Left ventricle myocardium inferior (tissue), 1 donor: Measurements from ENCODE around the gene DIPK1B. TPM values are rescaled to one million over a fixed set of nuclear protein-coding genes. Genes with fewer than 3 reads are reported as not detected.
A peak's percentile ranks its signal among the peaks of the same experiment; 100 is the strongest.
"Not testable (repeated sequence)": the region's sequence is repeated elsewhere in the genome, so short reads cannot be mapped to it uniquely, and the experiment has no call there.

ENCODE experiments used
- DNase-seq: peaks from one replicate; pipeline ENCODE4 v3.0.0-alpha.2; 2020
- H3K27ac ChIP-seq: fragments of 200-600 bp; replicated peaks from 2 replicates; pipeline ENCODE4 v1.8.0; 2021
- H3K27me3 ChIP-seq: fragments of 200-600 bp; 2 replicates; pipeline ENCODE4 v1.8.0; 2021; ENCODE audit warnings: low read depth
- H3K36me3 ChIP-seq: fragments of 200-600 bp; 2 replicates; pipeline ENCODE4 v1.8.0; 2021
- H3K4me1 ChIP-seq: fragments of 200-600 bp; 2 replicates; pipeline ENCODE4 v1.8.0; 2021
- H3K4me3 ChIP-seq: fragments of 200-600 bp; 2 replicates; pipeline ENCODE4 v1.8.0; 2021; ENCODE audit warnings: mild to moderate bottlenecking, moderate library complexity
- H3K9me3 ChIP-seq: fragments of 200-600 bp; replicated peaks from 2 replicates; pipeline ENCODE4 v1.8.0; 2021
- CTCF ChIP-seq: fragments of 200-600 bp; IDR thresholded peaks from 2 replicates; pipeline ENCODE4 v1.8.0; 2021; ENCODE audit warnings: antibody characterized with exemption, mild to moderate bottlenecking, borderline replicate concordance
- intact Hi-C: fragments of 100-400 bp; cut with micrococcal nuclease; formaldehyde crosslinking; loops from one replicate; pipeline ENCODE4 v1.11.0; 2022
- total RNA-seq: library from RNA; stranded (reverse); fragmentation: NEBNext Ultra II Directional; extraction: Animal tissue kit (Norgen Biotek cat#: 25700); gene quantifications from one replicate; pipeline ENCODE4 v1.2.1, GENCODE V29; 2021
- donor health status: DM: no; HTN: yes; CAD: no; lungs with severe emphysema.

DIPK1B gene
- total RNA-seq, 1 donor from 2014 or later = 21.4 TPM

GRCh38 chr9:136760834-136761544, 48.6 kb downstream of the DIPK1B start:
- intact Hi-C loops, DNase-seq: not testable (repeated sequence)
- peak; percentile 60 for TF ChIP-seq CTCF

DNA sequence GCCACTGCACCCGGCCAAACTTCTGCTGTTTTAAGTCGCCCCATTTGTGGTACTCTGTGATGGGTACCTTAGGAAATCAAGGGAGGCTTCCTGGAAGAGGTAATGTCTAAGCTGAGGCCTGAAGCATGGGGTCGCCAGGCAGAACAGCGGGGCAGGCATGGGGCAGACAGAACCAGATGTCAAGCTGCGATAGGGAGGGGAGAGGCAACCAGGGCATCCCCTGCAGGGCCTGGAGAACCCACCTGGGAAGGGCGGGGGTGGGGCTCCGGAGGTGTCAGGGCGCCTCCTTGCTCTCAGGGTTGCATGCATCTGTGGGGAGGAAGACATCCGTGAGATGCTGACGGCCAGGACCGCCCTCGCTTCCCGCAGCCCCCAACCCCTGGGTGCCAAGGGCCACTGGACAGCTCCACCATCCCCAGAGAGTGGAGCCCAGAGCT, 49.2 kb downstream of the DIPK1B start:
- Histone ChIP-seq H3K4me3 (no peak overlapping the region), H3K4me1 (peaks cover 41% of the 10 kb centered on the region), H3K27me3 (peaks cover 28% of the 10 kb centered on the region), H3K9me3 (no peaks in the 10 kb centered on the region), H3K36me3 (no peaks in the 10 kb centered on the region), H3K27ac (no peak overlapping the region)
- DNase-seq = no peak
- no peak for TF ChIP-seq CTCF
- intact Hi-C loops = no loop called here

More at GRCh38 chr9:136760834-136761544, 48.6 kb downstream of the DIPK1B start:
- H3K27me3 ChIP-seq = peaks cover 28% of the 10 kb centered on the region
- H3K4me1 ChIP-seq = peaks cover 38% of the 10 kb centered on the region
- not testable (repeated sequence) for H3K9me3 ChIP-seq, H3K27ac ChIP-seq, H3K36me3 ChIP-seq, H3K4me3 ChIP-seq

- no peak overlapping the region for H3K4me3 ChIP-seq
- no peaks in the 10 kb centered on the region for H3K36me3 ChIP-seq
- TF ChIP-seq CTCF = no peak
- DNase-seq = no peak
- H3K27ac ChIP-seq = no peak overlapping the region
- H3K27me3 ChIP-seq = peaks cover 31% of the 10 kb centered on the region
- intact Hi-C loops = no loop called here
- H3K9me3 ChIP-seq = no peaks in the 10 kb centered on the region
- H3K4me1 ChIP-seq = peaks cover 41% of the 10 kb centered on the region
These were observed 49.9 kb downstream of the DIPK1B start for GRCh38 chr9:136762221-136762691.

DNA sequence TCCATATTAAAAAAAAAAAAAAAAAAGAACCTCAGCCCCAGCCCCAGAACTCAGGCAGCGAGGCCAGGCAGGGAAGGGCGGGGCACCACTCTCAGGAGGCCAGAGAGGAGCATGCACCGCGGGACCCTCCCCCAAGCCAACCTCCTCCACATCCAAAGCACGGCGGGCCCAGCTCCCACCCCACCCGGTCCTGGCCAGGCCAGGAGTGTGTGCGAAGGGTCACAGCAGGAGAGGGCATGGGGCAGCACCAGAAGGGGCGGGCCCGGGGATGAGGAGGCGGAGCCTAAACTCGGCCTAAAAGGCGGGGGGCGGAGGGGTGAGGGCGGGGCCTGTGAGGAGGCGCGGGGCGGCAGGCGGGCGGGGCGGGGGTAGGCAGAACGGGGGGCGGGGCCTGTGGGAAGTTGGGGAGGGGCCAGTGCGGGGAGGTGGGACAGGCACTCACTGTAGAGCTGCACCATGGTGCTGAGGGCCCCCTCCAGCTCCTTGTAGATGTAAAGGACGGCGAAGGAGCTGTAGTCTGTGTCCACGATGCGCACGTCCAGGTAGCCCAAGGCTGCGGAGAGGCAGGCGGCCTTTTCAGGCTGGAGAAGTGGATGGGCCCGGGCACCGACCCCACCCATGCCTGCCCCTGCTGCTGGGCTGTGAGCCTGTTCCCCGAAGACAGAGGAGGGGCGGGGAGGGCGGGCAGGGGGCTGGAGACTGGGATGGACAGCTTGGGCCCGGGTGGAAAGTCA, 50.7 kb downstream of the DIPK1B start:
- Histone ChIP-seq H3K27me3 (peaks cover 39% of the 10 kb centered on the region), H3K27ac (no peak overlapping the region), H3K4me3 (no peak overlapping the region), H3K36me3 (no peaks in the 10 kb centered on the region), H3K4me1 (peaks cover 41% of the 10 kb centered on the region), H3K9me3 (no peaks in the 10 kb centered on the region)
- TF ChIP-seq CTCF = no peak
- intact Hi-C loops = no loop called here
- DNase-seq = peak; percentile 54

DNA sequence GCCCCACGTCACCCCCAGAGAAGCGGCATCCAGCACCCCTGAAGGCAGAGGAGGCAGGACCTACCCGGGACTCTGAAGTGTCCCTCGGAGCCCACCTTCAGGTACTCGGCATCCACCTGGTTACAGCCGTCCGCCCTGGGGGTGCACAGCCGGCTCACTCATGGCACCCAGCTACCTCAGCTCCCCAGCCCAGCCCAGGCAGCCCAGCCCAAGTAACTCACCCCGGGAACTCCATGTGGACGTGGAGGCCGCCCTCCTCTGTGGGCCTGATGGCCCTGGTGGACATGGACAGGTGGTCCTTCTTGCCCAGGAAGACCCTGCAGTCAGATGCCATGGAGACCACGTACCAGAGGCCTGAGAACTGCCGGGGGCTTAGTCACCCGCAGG, 51.3 kb downstream of the DIPK1B start:
- H3K4me3 ChIP-seq = no peak overlapping the region
- TF ChIP-seq CTCF = no peak
- no peaks in the 10 kb centered on the region for H3K36me3 ChIP-seq
- no peaks in the 10 kb centered on the region for H3K9me3 ChIP-seq
- intact Hi-C loops = no loop called here
- peaks cover 41% of the 10 kb centered on the region for H3K4me1 ChIP-seq
- peaks cover 41% of the 10 kb centered on the region for H3K27me3 ChIP-seq
- no peak for DNase-seq
- H3K27ac ChIP-seq = peak overlapping the region; percentile 63
